Measurements from ENCODE around the gene SETBP1. TPM values are rescaled to one million over a fixed set of nuclear protein-coding genes. Genes with fewer than 3 reads are reported as not detected.

SETBP1 gene
- total RNA-seq, 4 donors from 2014 or later = 26.2 to 40.8 (median 33.6) TPM

DNA sequence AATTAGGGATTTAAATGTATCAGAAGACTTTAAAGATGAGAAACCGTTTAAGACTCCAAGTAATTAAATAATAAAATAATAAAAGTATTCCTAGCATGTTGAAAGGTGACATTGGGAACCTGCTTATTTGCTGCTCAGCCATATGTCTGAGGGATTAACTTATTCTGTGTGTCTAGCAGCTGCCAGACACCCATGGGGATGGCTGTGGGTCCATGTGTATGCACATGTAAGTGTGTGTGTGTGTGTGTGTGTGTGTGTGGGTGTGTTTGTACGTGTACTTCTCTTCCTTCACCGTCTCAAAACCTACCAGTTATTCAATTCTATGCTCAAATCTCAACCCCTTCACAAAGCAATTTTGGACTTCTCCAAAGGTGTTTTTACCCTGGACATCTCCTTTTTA, 124.5 kb downstream of the SETBP1 start:
- Histone ChIP-seq H3K4me3 (no peak overlapping the region), H3K4me1 (peaks cover 0 to 55% (median 9%) of the 10 kb centered on the region in 4 donors), H3K36me3 (no peaks in the 10 kb centered on the region), H3K27me3 (no peaks in the 10 kb centered on the region), H3K27ac (peak overlapping the region in 2 of 4 donors; percentile 76 to 82), H3K9me3 (no peaks in the 10 kb centered on the region)
- TF ChIP-seq EP300 (IDR thresholded peaks at IDR 0.05) (no peak), POLR2A (IDR thresholded peaks at IDR 0.05) (no peak)
- TF ChIP-seq, protein P1, sequence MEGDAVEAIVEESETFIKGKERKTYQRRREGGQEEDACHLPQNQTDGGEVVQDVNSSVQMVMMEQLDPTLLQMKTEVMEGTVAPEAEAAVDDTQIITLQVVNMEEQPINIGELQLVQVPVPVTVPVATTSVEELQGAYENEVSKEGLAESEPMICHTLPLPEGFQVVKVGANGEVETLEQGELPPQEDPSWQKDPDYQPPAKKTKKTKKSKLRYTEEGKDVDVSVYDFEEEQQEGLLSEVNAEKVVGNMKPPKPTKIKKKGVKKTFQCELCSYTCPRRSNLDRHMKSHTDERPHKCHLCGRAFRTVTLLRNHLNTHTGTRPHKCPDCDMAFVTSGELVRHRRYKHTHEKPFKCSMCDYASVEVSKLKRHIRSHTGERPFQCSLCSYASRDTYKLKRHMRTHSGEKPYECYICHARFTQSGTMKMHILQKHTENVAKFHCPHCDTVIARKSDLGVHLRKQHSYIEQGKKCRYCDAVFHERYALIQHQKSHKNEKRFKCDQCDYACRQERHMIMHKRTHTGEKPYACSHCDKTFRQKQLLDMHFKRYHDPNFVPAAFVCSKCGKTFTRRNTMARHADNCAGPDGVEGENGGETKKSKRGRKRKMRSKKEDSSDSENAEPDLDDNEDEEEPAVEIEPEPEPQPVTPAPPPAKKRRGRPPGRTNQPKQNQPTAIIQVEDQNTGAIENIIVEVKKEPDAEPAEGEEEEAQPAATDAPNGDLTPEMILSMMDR (IDR thresholded peaks at IDR 0.05) = no peak
- 76 to 81% methylated on average over 3 of the region's 3 CpGs for WGBS, 2 donors
- no peak for DNase-seq (ENCODE audit: low spot score in 2 of 2)

DNA sequence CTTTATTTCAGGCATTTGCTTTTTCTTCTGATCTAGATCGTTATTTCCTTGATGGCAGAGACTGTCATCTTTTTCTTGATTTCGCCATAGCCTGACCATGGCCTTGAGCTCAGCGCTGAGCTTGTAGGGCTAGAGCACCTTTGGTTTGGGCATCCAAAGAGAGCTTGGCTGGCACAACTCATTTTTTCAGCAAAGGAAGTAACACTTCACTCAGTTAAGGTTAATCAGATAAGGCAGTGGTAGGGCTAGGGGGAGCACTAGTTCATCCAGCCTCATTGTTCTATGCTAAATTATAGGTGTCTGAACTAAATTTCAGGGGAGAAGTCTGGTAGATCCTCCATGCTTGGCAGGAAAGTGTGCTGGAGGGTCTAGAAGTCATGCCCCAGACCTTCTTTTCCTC, 125.0 kb downstream of the SETBP1 start:
- Histone ChIP-seq H3K27me3 (no peaks in the 10 kb centered on the region), H3K27ac (peak overlapping the region in 1 of 4 donors; percentile 82), H3K4me3 (no peak overlapping the region), H3K9me3 (no peaks in the 10 kb centered on the region), H3K36me3 (no peaks in the 10 kb centered on the region), H3K4me1 (peaks cover 0 to 55% (median 9%) of the 10 kb centered on the region in 4 donors)
- WGBS, 2 donors = 94 to 99% methylated on average over 3 of the region's 3 CpGs
- TF ChIP-seq POLR2A (IDR thresholded peaks at IDR 0.05) (no peak), EP300 (IDR thresholded peaks at IDR 0.05) (no peak)
- TF ChIP-seq, protein P1 (IDR thresholded peaks at IDR 0.05) = no peak
- no peak for DNase-seq (ENCODE audit: low spot score in 2 of 2)

DNA sequence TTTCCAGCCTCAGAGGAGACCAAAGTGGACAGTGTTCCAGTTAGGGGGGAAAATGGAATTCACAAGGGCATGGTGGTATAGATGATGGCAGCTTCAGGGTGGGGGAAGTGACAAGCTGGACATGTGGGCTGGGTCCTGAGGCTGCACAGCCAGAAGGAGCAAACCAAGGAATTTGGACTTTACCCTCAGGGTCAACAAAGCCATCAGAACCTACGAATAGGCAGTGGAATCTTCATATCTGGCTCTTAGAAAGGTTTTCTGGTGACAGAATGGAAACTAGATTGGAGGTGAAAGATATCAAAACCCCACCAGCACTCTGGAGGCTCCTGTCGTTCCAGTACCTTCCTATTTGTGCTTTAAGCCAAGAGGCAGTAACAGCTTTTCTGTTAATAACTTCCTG, 127.1 kb downstream of the SETBP1 start:
- H3K4me1 ChIP-seq = peaks cover 0 to 45% (median 5%) of the 10 kb centered on the region in 4 donors
- H3K36me3 ChIP-seq = no peaks in the 10 kb centered on the region
- DNase-seq (ENCODE audit: low spot score in 2 of 2) = no peak
- H3K27me3 ChIP-seq = no peaks in the 10 kb centered on the region
- no peak overlapping the region for H3K27ac ChIP-seq
- TF ChIP-seq POLR2A (IDR thresholded peaks at IDR 0.05) = no peak
- TF ChIP-seq, protein P1 (IDR thresholded peaks at IDR 0.05) = no peak
- TF ChIP-seq EP300 (IDR thresholded peaks at IDR 0.05) = no peak
- WGBS, 2 donors = 48% methylated on average over 2 of the region's 2 CpGs
- H3K4me3 ChIP-seq = no peak overlapping the region
- no peaks in the 10 kb centered on the region for H3K9me3 ChIP-seq

DNA sequence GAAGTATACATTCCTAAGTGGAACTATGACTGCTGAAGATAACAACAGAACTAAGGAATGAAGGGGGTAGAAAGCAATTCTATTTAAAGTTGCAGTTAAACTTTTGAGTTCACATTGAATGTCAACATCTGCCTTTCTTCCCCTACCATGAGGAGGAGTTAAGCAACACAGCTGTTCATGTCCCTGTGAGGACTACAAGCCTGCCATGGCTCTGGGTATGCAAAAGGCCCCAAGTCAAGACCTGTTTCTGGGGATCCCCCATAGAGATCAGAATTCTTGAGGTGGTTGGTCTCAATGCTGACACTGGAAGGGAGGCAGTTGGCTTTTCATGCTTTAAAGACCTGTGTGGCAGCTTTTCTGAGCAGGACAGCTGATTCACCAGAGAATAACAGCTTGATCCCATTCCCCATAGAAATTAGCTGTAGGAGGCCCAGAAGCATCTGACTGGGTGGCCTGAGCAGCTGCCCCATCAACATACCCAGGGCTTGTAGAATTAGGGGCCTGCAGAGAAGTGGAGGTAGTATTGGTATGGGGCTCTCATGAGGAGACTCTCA, 131.0 kb downstream of the SETBP1 start:
- TF ChIP-seq, protein P1 (IDR thresholded peaks at IDR 0.05) = no peak
- TF ChIP-seq POLR2A (IDR thresholded peaks at IDR 0.05) = no peak
- no peak for TF ChIP-seq EP300 (IDR thresholded peaks at IDR 0.05)
- Histone ChIP-seq H3K36me3 (no peaks in the 10 kb centered on the region), H3K27ac (no peak overlapping the region), H3K4me1 (peaks cover 0 to 22% (median 4%) of the 10 kb centered on the region in 4 donors), H3K4me3 (no peak overlapping the region), H3K27me3 (no peaks in the 10 kb centered on the region), H3K9me3 (no peaks in the 10 kb centered on the region)
- no peak for DNase-seq (ENCODE audit: low spot score in 2 of 2)

DNA sequence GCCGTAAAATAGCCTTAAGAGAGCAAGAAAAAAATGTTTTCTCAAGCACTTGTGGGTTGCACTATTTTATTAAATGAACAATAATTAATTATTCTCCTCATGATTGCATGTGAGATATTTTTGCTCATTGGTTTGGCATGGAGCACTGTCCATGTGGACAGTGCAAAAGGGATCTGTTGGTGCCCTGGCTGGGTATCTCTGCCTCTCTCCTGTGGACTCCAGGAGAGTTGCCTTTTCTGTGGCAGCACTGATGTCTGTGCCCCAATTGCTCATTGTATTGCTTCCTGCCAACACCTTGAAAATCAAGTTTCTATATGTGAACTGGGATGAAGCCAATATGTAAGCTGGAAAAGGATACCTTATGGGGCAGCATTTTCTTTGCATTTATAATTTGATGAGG, 131.7 kb downstream of the SETBP1 start:
- 86 to 93% methylated on average over 1 of the region's 1 CpG for WGBS, 2 donors
- Histone ChIP-seq H3K4me1 (peaks cover 0 to 22% (median 2%) of the 10 kb centered on the region in 4 donors), H3K27ac (no peak overlapping the region), H3K36me3 (no peaks in the 10 kb centered on the region), H3K27me3 (no peaks in the 10 kb centered on the region), H3K9me3 (no peaks in the 10 kb centered on the region), H3K4me3 (no peak overlapping the region)
- TF ChIP-seq POLR2A (IDR thresholded peaks at IDR 0.05) (no peak), EP300 (IDR thresholded peaks at IDR 0.05) (no peak)
- TF ChIP-seq, protein P1 (IDR thresholded peaks at IDR 0.05) = no peak
- no peak for DNase-seq (ENCODE audit: low spot score in 2 of 2)
